Stimulated activated CD4-positive, alpha-beta T cell treated with anti-CD3 and anti-CD28 coated beads, Interleukin-12 subunit alpha, Interleukin-12 subunit beta, amount 100 ng/mL, for 48 hours (primary cell): ENCODE results near the gene CDH4.

Experiments
- DNase-seq, 3 donors: peaks; one replicate each; pipeline ENCODE4 v3.0.0-alpha.2; 2020; ENCODE audit warnings: low read depth in 2 of 3, low spot score in 1 of 3

The CDH4 gene

GRCh38 chr20:61823242-61823641 is 571.2 kb downstream of the CDH4 start:
- DNase-seq: no peak

GRCh38 chr20:61828891-61829290 is 576.8 kb downstream of the CDH4 start:
- DNase-seq: no peak

GRCh38 chr20:61829526-61829925 is 577.5 kb downstream of the CDH4 start:
- no peak for DNase-seq

- DNase-seq: no peak
Measured at GRCh38 chr20:61830241-61830930, 578.3 kb downstream of the CDH4 start.

- no peak for DNase-seq
Measured at GRCh38 chr20:61830991-61831390, 578.9 kb downstream of the CDH4 start.

GRCh38 chr20:61832181-61832580 is 580.1 kb downstream of the CDH4 start:
- DNase-seq: no peak

GRCh38 chr20:61833807-61834610 is 581.9 kb downstream of the CDH4 start:
- DNase-seq: no peak

GRCh38 chr20:61835301-61835700 is 583.2 kb downstream of the CDH4 start:
- no peak for DNase-seq

GRCh38 chr20:61835791-61836350 is 583.8 kb downstream of the CDH4 start:
- DNase-seq: no peak

GRCh38 chr20:61837200-61837599 is 585.1 kb downstream of the CDH4 start:
- no peak for DNase-seq

- no peak for DNase-seq
Measured at GRCh38 chr20:61839223-61839911, 587.3 kb downstream of the CDH4 start.

GRCh38 chr20:61839912-61840778 is 588.1 kb downstream of the CDH4 start:
- no peak for DNase-seq

- DNase-seq: no peak
Measured at GRCh38 chr20:61840779-61841455, 588.9 kb downstream of the CDH4 start.

GRCh38 chr20:61841551-61841950 is 589.5 kb downstream of the CDH4 start:
- DNase-seq: no peak

GRCh38 chr20:61841966-61842365 is 589.9 kb downstream of the CDH4 start:
- DNase-seq: no peak

- no peak for DNase-seq
Measured at GRCh38 chr20:61844621-61845020, 592.6 kb downstream of the CDH4 start.

GRCh38 chr20:61845233-61845671 is 593.2 kb downstream of the CDH4 start:
- no peak for DNase-seq

- DNase-seq: no peak
Measured at GRCh38 chr20:61846074-61846473, 594.0 kb downstream of the CDH4 start.

GRCh38 chr20:61846741-61847419 is 594.8 kb downstream of the CDH4 start:
- no peak for DNase-seq

- no peak for DNase-seq
Measured at GRCh38 chr20:61847420-61847748, 595.3 kb downstream of the CDH4 start.
